NCI-H2227 treated with DMSO at 0.1 percent for 48 hours (cell line): ENCODE results near the gene HFM1.
A peak's percentile ranks its signal among the peaks of the same experiment; 100 is the strongest.
"Not testable (repeated sequence)": the region's sequence is repeated elsewhere in the genome, so short reads cannot be mapped to it uniquely, and the experiment has no call there.

Source experiments
- DNase-seq: peaks from one replicate; lab custom pipeline; 2025; lab: John Stamatoyannopoulos, UW

The HFM1 gene

DNA sequence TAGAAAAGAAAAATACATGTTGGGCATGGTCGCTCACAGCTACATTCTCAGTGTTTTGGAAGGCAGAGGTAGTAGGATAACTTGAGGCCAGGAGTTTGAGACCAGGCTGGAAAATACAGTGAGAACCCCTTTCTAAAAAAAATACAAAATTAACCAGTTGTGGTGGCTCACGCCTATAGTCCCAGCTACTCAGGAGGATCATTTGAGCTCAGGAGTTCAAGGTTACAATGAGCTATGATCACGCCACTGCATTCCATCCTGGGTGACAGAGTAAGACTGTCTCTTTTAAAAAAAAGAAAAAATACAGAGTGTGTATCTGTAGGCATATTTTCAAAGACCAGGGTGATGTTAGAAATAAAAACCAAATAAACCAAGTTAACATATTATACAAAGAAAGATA, 57.8 kb downstream of the HFM1 start:
- DNase-seq = no peak

- DNase-seq = no peak
Measured at GRCh38 chr1:91345395-91346005, 59.1 kb downstream of the HFM1 start.

GRCh38 chr1:91338501-91338900, 66.1 kb downstream of the HFM1 start:
- DNase-seq = no peak

DNA sequence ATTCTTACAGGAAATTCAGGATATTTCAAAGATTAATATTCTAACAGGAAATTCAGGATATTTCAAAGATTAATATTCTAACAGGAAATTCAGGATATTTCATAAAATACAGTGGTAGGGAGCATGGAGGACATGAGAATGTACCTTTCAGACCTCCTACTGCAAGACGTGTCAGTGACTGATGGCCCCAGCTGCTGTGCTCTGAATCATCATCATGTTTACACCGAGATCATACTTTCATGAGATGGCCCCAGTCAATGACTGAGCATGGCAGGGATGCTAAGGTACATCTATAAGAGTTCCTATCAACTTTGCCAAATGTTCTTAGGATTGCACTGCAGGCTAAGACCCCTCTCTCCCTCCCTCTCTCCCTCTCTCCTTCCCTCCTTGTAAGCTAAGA, 69.0 kb downstream of the HFM1 start:
- DNase-seq = no peak

DNA sequence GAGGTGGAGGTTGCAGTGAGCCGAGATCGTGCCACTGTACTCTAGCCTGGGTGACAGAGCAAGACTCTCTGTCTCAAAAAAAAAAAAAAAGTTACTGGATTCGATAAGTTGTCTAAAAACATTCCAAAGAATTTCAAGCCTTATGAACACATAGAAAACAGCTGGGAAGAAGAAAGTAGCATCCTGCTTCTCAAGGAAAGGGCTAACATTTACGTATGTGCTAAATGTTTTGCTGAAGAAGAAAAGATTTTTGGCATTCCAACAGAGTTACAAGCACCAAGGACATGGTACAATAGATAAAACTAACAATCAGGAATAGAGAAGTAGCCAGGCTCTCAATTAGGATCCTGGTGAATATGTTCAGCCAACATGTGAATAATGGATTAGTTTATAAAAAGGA, 69.8 kb downstream of the HFM1 start:
- DNase-seq = no peak

DNA sequence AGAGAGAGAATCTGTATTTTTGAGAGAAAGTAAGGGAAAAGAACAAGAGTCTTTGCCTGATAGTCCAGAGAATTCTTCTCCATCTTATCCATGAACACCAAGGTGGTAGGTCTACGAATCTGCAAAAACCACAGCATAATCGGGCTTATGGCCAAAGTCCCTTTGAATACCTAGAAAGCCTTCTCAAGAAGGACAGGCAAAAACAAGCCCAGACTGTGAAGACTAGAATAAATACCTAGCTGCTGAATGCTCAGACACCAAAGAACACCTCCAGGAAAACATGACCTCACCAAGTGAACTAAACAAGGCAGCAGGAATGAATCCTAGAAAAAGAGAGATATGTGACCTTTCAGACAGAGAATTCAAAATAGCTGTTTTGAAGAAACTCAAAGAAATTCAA, 79.2 kb downstream of the HFM1 start:
- no peak for DNase-seq

- no peak for DNase-seq
Measured at GRCh38 chr1:91314643-91315042, 90.0 kb downstream of the HFM1 start.

DNA sequence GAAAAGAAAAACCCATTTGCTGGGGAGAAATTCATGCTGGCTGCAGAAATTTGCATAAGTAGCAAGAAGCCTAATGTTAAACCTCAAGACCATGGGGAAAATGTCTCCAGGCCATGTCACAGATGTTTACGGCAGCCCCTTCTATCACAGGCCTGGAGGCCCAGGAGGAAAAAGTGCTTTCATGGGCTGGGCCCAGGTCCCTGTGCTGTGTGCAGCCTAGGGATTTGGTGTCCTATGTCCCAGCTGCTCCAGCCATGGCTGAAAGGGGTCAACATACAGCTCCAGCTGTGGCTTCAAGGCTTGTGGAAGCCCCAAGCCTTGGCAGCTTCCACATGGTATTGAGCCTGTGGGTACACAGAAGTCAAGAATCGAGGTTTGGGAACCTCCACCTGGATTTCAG, 93.0 kb downstream of the HFM1 start:
- no peak for DNase-seq

- DNase-seq = no peak
Measured at GRCh38 chr1:91308544-91308943, 96.1 kb downstream of the HFM1 start.

DNA sequence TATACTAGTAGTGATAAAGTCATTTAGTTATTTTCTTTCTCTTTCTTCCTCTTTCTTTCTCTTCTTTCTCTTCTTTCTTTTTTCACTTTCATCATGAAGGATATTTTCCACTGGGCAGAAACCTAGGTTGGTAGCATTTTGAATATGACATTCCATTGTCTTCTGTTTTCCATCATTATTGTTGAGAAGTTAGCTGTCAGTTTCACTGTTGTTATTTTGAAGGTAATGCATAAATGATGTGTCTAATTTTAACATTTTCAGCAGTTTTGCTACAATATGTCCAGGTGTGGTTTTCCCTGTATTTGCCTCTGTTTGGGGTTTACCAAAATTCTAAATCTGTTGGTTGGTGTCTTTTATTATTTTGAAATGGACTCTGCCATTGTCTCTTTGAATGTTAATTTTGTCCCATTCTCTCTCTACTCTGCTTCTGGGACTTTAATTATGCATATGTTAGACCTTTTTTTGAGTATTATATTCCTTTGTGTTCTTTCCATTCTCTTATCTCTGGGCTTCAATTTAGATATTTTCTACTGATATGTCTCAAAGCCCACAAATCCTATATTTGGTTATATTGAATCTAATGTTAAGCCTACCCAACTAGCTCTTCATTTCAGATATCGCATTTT, 96.7 kb downstream of the HFM1 start:
- no peak for DNase-seq

GRCh38 chr1:91303165-91303564, 101.5 kb downstream of the HFM1 start:
- no peak for DNase-seq

GRCh38 chr1:91288843-91289553, 115.6 kb downstream of the HFM1 start:
- not testable (repeated sequence) for DNase-seq

- not testable (repeated sequence) for DNase-seq
Measured at GRCh38 chr1:91286962-91287317, 117.7 kb downstream of the HFM1 start.

DNA sequence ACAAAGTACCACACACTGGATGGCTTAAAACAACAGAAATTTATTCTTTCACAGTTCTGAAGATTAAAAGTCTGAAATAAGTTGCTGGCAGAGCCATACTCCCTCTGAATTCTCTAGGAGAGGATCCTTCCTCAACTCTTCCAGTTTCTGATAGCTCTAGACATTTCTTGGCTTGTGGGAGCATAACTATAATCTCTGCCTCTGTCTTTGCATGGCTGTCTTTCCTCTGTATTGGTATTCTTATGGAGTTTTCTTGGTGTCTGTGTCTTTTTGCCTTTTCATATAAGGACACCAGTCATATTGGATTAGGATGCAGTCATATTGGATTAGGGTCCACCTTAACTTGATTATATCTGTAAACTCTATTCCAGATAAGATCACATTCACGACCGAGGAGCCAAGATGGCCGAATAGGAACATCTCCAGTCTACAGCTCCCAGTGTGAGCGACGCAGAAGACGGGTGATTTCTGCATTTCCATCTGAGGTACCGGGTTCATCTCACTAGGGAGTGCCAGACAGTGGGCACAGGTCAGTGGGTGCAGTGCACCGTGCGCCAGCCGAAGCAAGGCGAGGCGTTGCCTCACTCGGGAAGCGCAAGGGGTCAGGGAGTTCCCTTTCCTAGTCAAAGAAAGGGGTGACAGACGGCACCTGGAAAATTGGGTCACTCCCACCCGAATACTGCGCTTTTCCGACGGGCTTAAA, 118.2 kb downstream of the HFM1 start:
- DNase-seq = peak; percentile 31

DNA sequence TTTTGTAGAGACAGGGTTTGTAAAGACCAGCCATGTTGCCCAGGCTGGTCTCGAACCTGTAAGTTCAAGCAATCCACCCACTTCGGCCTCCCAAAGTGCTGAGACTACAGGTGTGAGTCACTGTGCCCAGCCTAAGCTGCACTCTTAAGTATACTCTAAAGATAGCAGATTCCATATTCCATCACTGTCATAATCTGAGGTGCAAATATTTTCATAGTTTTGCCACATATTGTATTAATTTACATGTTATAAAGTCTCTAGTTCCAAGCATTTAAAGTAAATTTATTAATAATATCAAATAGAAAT, 121.3 kb downstream of the HFM1 start:
- DNase-seq = no peak

DNA sequence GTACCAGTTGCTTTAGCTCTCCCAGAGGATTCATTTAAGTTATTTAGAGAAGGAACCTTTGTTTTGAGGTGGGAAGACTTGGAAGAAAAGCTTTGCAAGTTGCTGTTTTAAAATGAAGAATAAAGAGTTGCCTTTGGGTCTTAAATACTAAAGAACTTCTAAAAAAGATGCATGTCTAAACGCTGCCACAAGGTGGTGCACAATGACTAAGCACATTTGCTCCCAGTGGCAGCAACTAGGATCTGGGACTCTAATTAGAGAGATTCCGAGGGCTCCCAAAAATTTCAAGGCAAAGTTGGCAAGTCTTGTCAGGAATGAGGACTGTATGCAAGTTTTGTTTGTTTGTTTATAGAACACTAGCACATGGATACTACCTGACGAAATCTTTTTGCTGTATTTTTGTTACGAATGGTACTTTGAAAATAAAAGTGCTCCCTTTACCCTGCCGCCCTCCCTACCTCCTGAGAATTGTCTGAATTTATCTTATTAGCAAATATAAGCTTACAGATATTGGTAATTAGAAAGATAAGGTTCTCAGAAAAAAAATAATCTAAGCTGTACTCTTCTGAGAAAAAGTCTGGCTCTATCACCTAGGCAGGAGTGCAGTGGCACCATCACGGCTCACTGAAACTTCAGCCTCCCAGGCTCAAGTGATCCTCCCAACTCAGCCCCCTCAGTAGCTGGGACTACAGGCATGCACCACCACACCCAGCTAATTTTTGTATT, 121.8 kb downstream of the HFM1 start:
- peak; percentile 77 for DNase-seq

GRCh38 chr1:91281782-91282181, 122.9 kb downstream of the HFM1 start:
- DNase-seq = no peak

- DNase-seq = peak; percentile 27
Measured at GRCh38 chr1:91278754-91279153, 125.9 kb downstream of the HFM1 start.

- DNase-seq = no peak
Measured at GRCh38 chr1:91273875-91274274, 130.8 kb downstream of the HFM1 start.

DNA sequence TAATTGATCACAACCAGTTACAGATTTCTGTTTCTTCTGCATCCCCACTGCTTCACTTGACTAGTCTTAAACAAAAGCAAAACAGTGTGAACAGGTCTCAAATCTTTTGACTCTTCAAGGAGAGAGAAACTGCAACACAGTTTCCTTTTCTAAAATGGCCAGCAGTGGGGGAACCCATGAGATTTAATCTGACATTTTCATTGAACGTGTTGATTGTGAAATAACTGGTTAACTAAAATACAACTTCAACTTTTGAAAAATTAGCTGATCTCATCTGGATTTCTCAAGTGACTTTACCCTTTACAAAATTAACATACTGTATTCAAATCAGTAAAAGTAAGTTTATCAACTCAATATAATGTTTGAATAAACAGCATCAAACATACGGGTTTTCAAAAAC, 143.0 kb downstream of the HFM1 start:
- no peak for DNase-seq

GRCh38 chr1:91245435-91245834, 159.2 kb downstream of the HFM1 start:
- DNase-seq = no peak

DNA sequence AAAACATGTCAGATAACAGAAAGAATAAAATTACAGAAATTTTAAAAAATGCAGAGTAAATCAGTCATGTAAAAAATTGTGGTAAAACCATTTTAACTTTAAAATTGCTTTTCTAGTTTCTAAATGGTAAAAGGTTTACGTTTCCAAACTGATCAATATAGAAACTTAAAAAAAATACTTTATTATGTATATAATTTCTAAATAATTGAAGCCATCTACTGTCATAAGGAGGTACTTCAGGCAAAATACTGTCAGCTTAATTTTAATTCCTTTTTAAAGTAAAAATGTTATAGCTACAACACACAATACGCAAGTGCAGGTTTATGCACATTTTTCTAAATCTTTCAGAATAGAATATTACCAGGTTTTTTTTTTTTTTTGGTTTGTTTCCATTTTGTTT, 159.9 kb downstream of the HFM1 start:
- DNase-seq = no peak

- no peak for DNase-seq
Measured at GRCh38 chr1:91243171-91243570, 161.5 kb downstream of the HFM1 start.
